LNCAP (cell line): Measurements from ENCODE around the gene MAP3K9.

Experiments
- CTCF ChIP-seq: fragments of 450-650 bp; IDR thresholded peaks from 2 replicates; pipeline ENCODE4 v1.5.1; 2017; ENCODE audit warnings: mild to moderate bottlenecking

The MAP3K9 gene

DNA sequence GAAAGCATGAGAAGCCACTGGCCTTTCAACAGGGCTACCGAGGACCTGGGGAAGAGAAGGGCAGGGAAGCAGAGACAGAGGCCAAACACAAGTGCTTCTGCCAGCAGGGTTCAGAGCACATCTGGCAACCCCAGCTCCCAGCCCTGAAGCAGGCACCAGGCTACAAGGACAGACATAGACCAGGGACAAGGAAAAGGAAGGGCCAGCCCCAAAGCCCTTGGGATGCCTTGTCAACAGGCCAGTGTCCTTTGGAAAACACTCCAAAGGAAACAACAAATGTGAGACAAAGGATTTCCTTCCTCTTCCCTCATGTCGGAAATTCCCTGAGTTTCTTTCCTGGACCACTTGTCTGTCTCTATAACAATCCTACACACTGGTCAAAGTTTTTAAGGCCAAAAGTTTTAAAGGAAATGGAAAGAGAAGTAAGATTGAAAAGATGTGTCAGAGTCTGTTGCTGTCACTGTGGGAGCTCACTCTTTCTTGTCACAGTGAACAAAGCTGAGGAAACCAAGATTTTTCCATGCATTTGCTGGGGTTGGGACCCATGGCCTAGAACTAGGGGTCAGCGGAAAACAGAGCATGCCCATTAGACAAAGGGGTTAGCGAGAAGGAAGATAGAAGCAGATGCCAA, 108.2 kb downstream of the MAP3K9 start:
- TF ChIP-seq CTCF: no peak

DNA sequence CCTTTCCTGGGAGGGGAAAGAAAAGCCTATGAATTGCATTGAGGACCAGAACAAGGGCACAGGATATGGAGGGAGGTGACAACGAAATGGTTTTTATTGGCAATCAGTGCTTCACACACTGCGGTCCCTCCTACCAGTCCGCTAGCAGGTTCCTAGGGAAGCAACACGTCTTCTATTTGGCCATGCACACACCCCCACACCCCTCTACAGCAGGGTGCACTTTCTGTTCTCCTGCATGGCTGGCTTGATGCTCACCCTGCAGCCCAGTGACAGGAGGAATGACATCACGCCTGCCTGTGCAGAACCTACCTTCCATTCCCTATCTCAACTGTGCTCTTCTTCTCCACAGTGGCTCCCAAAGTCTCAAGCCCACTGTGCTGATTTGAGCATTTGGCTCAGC, 109.7 kb downstream of the MAP3K9 start:
- TF ChIP-seq CTCF: no peak

GRCh38 chr14:70698288-70698687, 111.0 kb downstream of the MAP3K9 start:
- TF ChIP-seq CTCF: no peak

- TF ChIP-seq CTCF: no peak
These were observed 111.6 kb downstream of the MAP3K9 start for GRCh38 chr14:70697701-70698100.

DNA sequence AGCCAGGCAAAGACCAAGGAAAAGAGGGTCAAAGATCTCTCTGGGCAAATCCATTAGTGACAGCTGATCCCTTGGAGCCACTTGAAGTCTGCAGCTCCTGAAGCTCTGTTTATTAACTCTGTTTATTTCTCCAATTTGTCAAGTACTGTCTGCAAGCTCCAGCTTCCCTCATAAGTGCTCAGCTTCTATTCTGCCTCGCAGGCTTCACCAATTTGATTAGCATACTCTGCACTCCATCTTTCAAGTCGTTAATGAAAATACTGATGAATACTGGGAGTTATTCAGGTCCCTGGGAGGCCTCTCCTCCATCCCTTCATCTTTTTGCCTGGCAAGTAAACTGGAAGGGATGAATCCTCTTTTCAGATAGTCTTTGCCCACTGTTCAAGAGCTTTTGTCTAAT, 113.3 kb downstream of the MAP3K9 start:
- no peak for TF ChIP-seq CTCF

DNA sequence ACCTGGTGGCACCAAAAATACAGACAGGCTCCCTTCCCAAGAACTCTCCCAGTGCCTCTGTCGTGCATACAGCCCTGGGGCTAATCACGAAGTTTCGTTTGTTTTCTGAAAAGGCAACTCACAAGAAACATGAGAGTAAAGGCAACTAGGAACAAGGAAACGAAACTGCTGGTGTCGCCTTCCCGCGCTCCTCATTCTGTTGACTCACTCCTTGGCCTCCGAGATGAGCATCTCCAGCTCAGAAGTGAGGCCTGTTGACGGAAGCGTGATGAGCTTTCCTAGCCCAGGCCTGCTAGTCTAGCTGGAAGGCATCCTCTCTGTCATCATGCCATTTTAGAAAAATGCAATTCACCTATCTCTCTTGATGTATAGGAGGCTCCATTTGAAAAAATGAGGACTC, 117.1 kb downstream of the MAP3K9 start:
- TF ChIP-seq CTCF: no peak

DNA sequence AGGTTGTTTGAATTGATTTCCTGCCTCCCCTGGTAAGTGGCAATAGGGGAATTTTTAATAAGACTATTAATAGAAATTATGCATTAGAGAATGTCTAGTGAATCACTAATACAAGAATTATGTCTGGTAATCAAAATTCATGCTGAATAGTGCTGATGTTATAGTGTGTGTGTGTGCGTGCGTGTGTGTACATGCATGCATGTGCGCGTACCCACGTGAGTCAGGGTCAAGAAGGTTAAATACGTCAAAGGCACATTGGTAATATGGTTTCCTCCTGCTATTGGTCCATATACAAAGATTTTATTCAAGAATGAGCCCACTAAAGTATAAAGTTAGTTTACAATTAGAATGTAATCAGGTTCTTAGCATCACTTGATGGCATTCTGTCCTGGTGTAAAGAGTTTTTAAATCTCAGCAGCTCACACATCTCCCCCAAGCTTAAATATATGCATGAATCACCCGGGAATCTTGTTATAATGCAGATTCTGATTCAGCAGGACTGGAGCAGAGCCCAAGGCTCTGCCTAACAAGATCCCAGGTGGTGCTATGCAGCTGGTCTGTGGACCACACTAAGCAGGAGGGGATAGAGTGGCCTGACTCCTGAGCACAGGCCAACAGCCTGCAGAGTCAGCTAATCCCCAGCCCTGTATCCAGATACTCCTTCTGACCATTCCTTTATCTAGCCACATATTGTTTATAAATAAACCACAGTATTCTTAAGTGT, 123.7 kb downstream of the MAP3K9 start:
- TF ChIP-seq CTCF: no peak
